Upper lobe of left lung (tissue), 6 donors: ENCODE measurements around the gene TTC34. TPM values are rescaled to one million over a fixed set of nuclear protein-coding genes. Genes with fewer than 3 reads are reported as not detected.

Experiments used
- ATAC-seq, 2 donors: fragments of 200-7000 bp; cut with Tn5 transposase; one replicate each; pipeline ENCODE4 v1.9.1; 2022; ENCODE audit warnings: mild to moderate bottlenecking in 2 of 2, moderate library complexity in 2 of 2; ENCODE audit not compliant: low FRiP score in 2 of 2
- DNase-seq, 2 donors: peaks; one replicate each; pipeline ENCODE4 v3.0.0-alpha.2; 2019 to 2020
- H3K27ac ChIP-seq, 4 donors: fragments of 200-600 bp; sonication (generic); one replicate each; pipeline ENCODE4 v1.5.1; 2016 to 2019
- H3K27me3 ChIP-seq, 4 donors: fragments of 200-600 bp; sonication (generic); one replicate each; pipeline ENCODE4 v1.5.1; 2017 to 2019
- H3K36me3 ChIP-seq, 4 donors: fragments of 200-600 bp; sonication (generic); one replicate each; pipeline ENCODE4 v1.5.1; 2016 to 2019
- H3K4me1 ChIP-seq, 4 donors: fragments of 200-600 bp; sonication (generic); one replicate each; pipeline ENCODE4 v1.5.1; 2018 to 2019
- H3K4me3 ChIP-seq, 4 donors: fragments of 200-600 bp; sonication (generic); one replicate each; pipeline ENCODE4 v1.5.1; 2017 to 2019; ENCODE audit warnings: mild to moderate bottlenecking in 2 of 4, moderate library complexity in 1 of 4
- H3K9me3 ChIP-seq, 4 donors: fragments of 200-600 bp; sonication (generic); one replicate each; pipeline ENCODE4 v1.5.1; 2018 to 2019
- CTCF ChIP-seq, 6 experiments: fragments of 450-650 bp in 4 of 6; fragments of 200-600 bp in 2 of 6; sonication (generic) in 2 of 6; IDR thresholded peaks; one replicate each; pipeline ENCODE4 v1.5.1; 2016 to 2019; ENCODE audit warnings: antibody characterized with exemption in 6 of 6
- EP300 ChIP-seq, 4 donors: sonication (generic); formaldehyde crosslinking; IDR thresholded peaks; one replicate each; pipeline ENCODE4 v1.5.1; 2017; ENCODE audit warnings: antibody characterized with exemption in 4 of 4, control low read depth in 2 of 4
- POLR2A ChIP-seq, 4 donors: fragments of 450-650 bp; IDR thresholded peaks; one replicate each; pipeline ENCODE4 v1.5.1; 2016 to 2017; ENCODE audit warnings: antibody characterized with exemption in 4 of 4, mild to moderate bottlenecking in 2 of 4
- POLR2AphosphoS5 ChIP-seq, 2 donors: sonication (generic); formaldehyde crosslinking; IDR thresholded peaks; one replicate each; pipeline ENCODE4 v1.5.1; 2017; ENCODE audit warnings: antibody characterized with exemption in 2 of 2
- WGBS, 2 donors: methylation state at CpG; one replicate each; pipeline ENCODE4 v1.1.5; 2017 to 2018; 5-methylcytosine and 5-hydroxymethylcytosine counted together
- total RNA-seq, 6 donors: library from RNA; depleted of rRNA in 4 of 6; stranded (reverse); fragments of >200 nt in 4 of 6; gene quantifications; one replicate each; pipeline versions ENCODE4 v1.1.0 to v1.2.1, GENCODE V29; 2016 to 2021
- donor health status: DM: no; HTN: no; CAD: no; lungs with moderate emphysema.
- donor health status: DM: no; HTN: yes; CAD: no; lungs with severe emphysema.

The TTC34 gene
- total RNA-seq, 6 donors from 2014 or later = 0.76 to 4.2 (median 2.1) TPM

- Histone ChIP-seq H3K27ac (no peak overlapping the region), H3K4me3 (no peak overlapping the region), H3K4me1 (no peaks in the 10 kb centered on the region), H3K36me3 (no peaks in the 10 kb centered on the region), H3K27me3 (no peaks in the 10 kb centered on the region), H3K9me3 (peaks cover 0 to 9% (median 0%) of the 10 kb centered on the region in 4 donors)
- DNase-seq (peak in 1 of 2 donors; percentile 71), ATAC-seq (no peak)
- no peak for TF ChIP-seq POLR2A (IDR thresholded peaks at IDR 0.05)
- TF ChIP-seq EP300 (IDR thresholded peaks at IDR 0.05) = no peak
- no peak for TF ChIP-seq CTCF (IDR thresholded peaks at IDR 0.05)
- TF ChIP-seq POLR2AphosphoS5 (IDR thresholded peaks at IDR 0.05) = no peak
- WGBS, 2 donors = 73 to 76% methylated on average over 25 to 30 of the region's 30 CpGs
Observed at GRCh38 chr1:2807678-2808385, 6.3 kb upstream of the TTC34 start.

GRCh38 chr1:2807036-2807435 lies 5.5 kb upstream of the TTC34 start:
- Histone ChIP-seq H3K27me3 (no peaks in the 10 kb centered on the region), H3K4me1 (no peaks in the 10 kb centered on the region), H3K27ac (no peak overlapping the region), H3K9me3 (peaks cover 0 to 1% (median 0%) of the 10 kb centered on the region in 4 donors), H3K36me3 (no peaks in the 10 kb centered on the region), H3K4me3 (no peak overlapping the region)
- 74 to 80% methylated on average over 8 of the region's 8 CpGs for WGBS, 2 donors
- ATAC-seq = no peak
- no peak for DNase-seq
- TF ChIP-seq POLR2AphosphoS5 (IDR thresholded peaks at IDR 0.05) (no peak), POLR2A (IDR thresholded peaks at IDR 0.05) (no peak)

GRCh38 chr1:2806591-2806990 lies 5.1 kb upstream of the TTC34 start:
- ATAC-seq = no peak
- TF ChIP-seq EP300 (IDR thresholded peaks at IDR 0.05) (no peak), POLR2AphosphoS5 (IDR thresholded peaks at IDR 0.05) (no peak), CTCF (IDR thresholded peaks at IDR 0.05) (no peak), POLR2A (IDR thresholded peaks at IDR 0.05) (no peak)
- 63 to 70% methylated on average over 15 of the region's 15 CpGs for WGBS, 2 donors
- Histone ChIP-seq H3K36me3 (no peaks in the 10 kb centered on the region), H3K4me3 (no peak overlapping the region), H3K27ac (no peak overlapping the region), H3K4me1 (peaks cover 0 to 2% (median 0%) of the 10 kb centered on the region in 4 donors), H3K27me3 (no peaks in the 10 kb centered on the region), H3K9me3 (no peaks in the 10 kb centered on the region)
- DNase-seq = no peak

- Histone ChIP-seq H3K27me3 (no peaks in the 10 kb centered on the region), H3K36me3 (no peaks in the 10 kb centered on the region), H3K9me3 (no peaks in the 10 kb centered on the region), H3K27ac (no peak overlapping the region), H3K4me3 (no peak overlapping the region), H3K4me1 (peaks cover 0 to 6% (median 0%) of the 10 kb centered on the region in 4 donors)
- WGBS, 2 donors = 76 to 77% methylated on average over 25 of the region's 25 CpGs
- ATAC-seq = no peak
- TF ChIP-seq EP300 (IDR thresholded peaks at IDR 0.05) (no peak), POLR2AphosphoS5 (IDR thresholded peaks at IDR 0.05) (no peak), CTCF (IDR thresholded peaks at IDR 0.05) (no peak)
- DNase-seq = peak in 1 of 2 donors; percentile 74
Observed at GRCh38 chr1:2805801-2806430, 4.4 kb upstream of the TTC34 start.

GRCh38 chr1:2804628-2805351 lies 3.3 kb upstream of the TTC34 start:
- ATAC-seq (no peak), DNase-seq (peak in 1 of 2 donors; percentile 63)
- TF ChIP-seq POLR2AphosphoS5 (IDR thresholded peaks at IDR 0.05) (no peak), POLR2A (IDR thresholded peaks at IDR 0.05) (no peak)
- Histone ChIP-seq H3K4me1 (peaks cover 0 to 6% (median 0%) of the 10 kb centered on the region in 4 donors), H3K4me3 (no peak overlapping the region), H3K27ac (no peak overlapping the region), H3K36me3 (no peaks in the 10 kb centered on the region), H3K27me3 (no peaks in the 10 kb centered on the region), H3K9me3 (no peaks in the 10 kb centered on the region)
- WGBS, 2 donors = 57 to 89% methylated on average over 7 of the region's 19 CpGs
